COLO829 (cell line): ENCODE results near the gene ALDH1A2.

Source experiments
- DNase-seq: peaks from one replicate; pipeline ENCODE4 v3.0.0; 2012; ENCODE audit warnings: low spot score

Gene ALDH1A2

GRCh38 chr15:57943171-57943570 is 122.3 kb downstream of the ALDH1A2 start:
- no peak for DNase-seq

GRCh38 chr15:57941816-57942215 is 123.7 kb downstream of the ALDH1A2 start:
- DNase-seq = no peak

- no peak for DNase-seq
Measured at GRCh38 chr15:57932348-57932747, 133.2 kb downstream of the ALDH1A2 start.

- DNase-seq = no peak
Measured at GRCh38 chr15:57931570-57931969, 133.9 kb downstream of the ALDH1A2 start.

- no peak for DNase-seq
Measured at GRCh38 chr15:57927091-57927631, 138.3 kb downstream of the ALDH1A2 start.

GRCh38 chr15:57925650-57926049 is 139.9 kb downstream of the ALDH1A2 start:
- no peak for DNase-seq

- DNase-seq = no peak
Measured at GRCh38 chr15:57924598-57924997, 140.9 kb downstream of the ALDH1A2 start.

GRCh38 chr15:57923750-57924149 is 141.8 kb downstream of the ALDH1A2 start:
- DNase-seq = no peak

GRCh38 chr15:57923306-57923705 is 142.2 kb downstream of the ALDH1A2 start:
- no peak for DNase-seq

GRCh38 chr15:57922776-57923175 is 142.7 kb downstream of the ALDH1A2 start:
- DNase-seq = no peak

GRCh38 chr15:57921371-57921770 is 144.1 kb downstream of the ALDH1A2 start:
- no peak for DNase-seq

GRCh38 chr15:57920911-57921310 is 144.6 kb downstream of the ALDH1A2 start:
- no peak for DNase-seq

GRCh38 chr15:57919754-57920153 is 145.8 kb downstream of the ALDH1A2 start:
- no peak for DNase-seq

- DNase-seq = no peak
Measured at GRCh38 chr15:57917998-57918397, 147.5 kb downstream of the ALDH1A2 start.

GRCh38 chr15:57916695-57917094 is 148.8 kb downstream of the ALDH1A2 start:
- no peak for DNase-seq

- no peak for DNase-seq
Measured at GRCh38 chr15:57915827-57916531, 149.5 kb downstream of the ALDH1A2 start.

GRCh38 chr15:57914350-57915055 is 151.0 kb downstream of the ALDH1A2 start:
- DNase-seq = no peak

- no peak for DNase-seq
Measured at GRCh38 chr15:57911247-57911646, 154.3 kb downstream of the ALDH1A2 start.

GRCh38 chr15:57910672-57911071 is 154.8 kb downstream of the ALDH1A2 start:
- no peak for DNase-seq

GRCh38 chr15:57909388-57909787 is 156.1 kb downstream of the ALDH1A2 start:
- no peak for DNase-seq

- no peak for DNase-seq
Measured at GRCh38 chr15:57903626-57904025, 161.9 kb downstream of the ALDH1A2 start.
